Thyroid gland (tissue), 4 donors: ENCODE measurements around the gene AFF2. TPM values are rescaled to one million over a fixed set of nuclear protein-coding genes. Genes with fewer than 3 reads are reported as not detected.
"Not testable (repeated sequence)": the region's sequence is repeated elsewhere in the genome, so short reads cannot be mapped to it uniquely, and the experiment has no call there.

ENCODE experiments used
- DNase-seq, 2 donors: peaks; one replicate each; pipeline ENCODE4 v3.0.0-alpha.2; 2019
- H3K27ac ChIP-seq, 3 donors: fragments of 200-600 bp; sonication (generic); 1 replicate in 2 of 3; 2 replicates in 1 of 3; pipeline ENCODE4 v1.5.1; 2016 to 2019; ENCODE audit warnings: mild to moderate bottlenecking in 1 of 3, moderate library complexity in 1 of 3
- H3K27me3 ChIP-seq: fragments of 200-600 bp; sonication (generic); one replicate; pipeline ENCODE4 v1.5.1; 2019
- H3K36me3 ChIP-seq, 2 donors: fragments of 200-600 bp; sonication (generic); one replicate each; pipeline ENCODE4 v1.5.1; 2016 to 2019
- H3K4me1 ChIP-seq, 2 donors: fragments of 200-600 bp; sonication (generic); one replicate each; pipeline ENCODE4 v1.5.1; 2017 to 2019
- H3K4me3 ChIP-seq, 3 donors: fragments of 200-600 bp; sonication (generic); replicated peaks in 1 of 3; 1 replicate in 2 of 3; 2 replicates in 1 of 3; pipeline ENCODE4 v1.5.1; 2016; ENCODE audit warnings: mild to moderate bottlenecking in 1 of 3
- H3K9me3 ChIP-seq: fragments of 200-600 bp; sonication (generic); one replicate; pipeline ENCODE4 v1.5.1; 2017
- CTCF ChIP-seq, 6 experiments: fragments of 200-600 bp in 3 of 6; fragments of 450-650 bp in 3 of 6; sonication (generic) in 3 of 6; IDR thresholded peaks; one replicate each; pipeline ENCODE4 v1.5.1; 2016 to 2019; ENCODE audit warnings: antibody characterized with exemption in 6 of 6, mild to moderate bottlenecking in 2 of 6, inconsistent platforms in 1 of 6, moderate library complexity in 1 of 6
- POLR2A ChIP-seq, 2 donors: fragments of 450-650 bp; IDR thresholded peaks; one replicate each; pipeline ENCODE4 v1.6.1; 2017; ENCODE audit warnings: antibody characterized with exemption in 2 of 2, mild to moderate bottlenecking in 2 of 2, moderate library complexity in 1 of 2
- whole genome bisulfite sequencing, 2 donors: methylation state at CpG; one replicate each; pipeline ENCODE4 v1.1.5; 2017; 5-methylcytosine and 5-hydroxymethylcytosine counted together
- intact Hi-C: fragments of 100-400 bp; cut with DNase I; formaldehyde crosslinking; loops from one replicate; pipeline ENCODE4 v1.15.1; 2023
- total RNA-seq, 4 donors: library from RNA; depleted of rRNA; stranded (reverse); fragments of >200 nt; gene quantifications; one replicate each; pipeline ENCODE4 v1.2.3, GENCODE V29; 2016

AFF2 gene
- total RNA-seq, 4 donors from 2014 or later: 3.7 to 6.5 (median 4.4) TPM

GRCh38 chrX:148905400-148905799 is 405.0 kb downstream of the AFF2 start:
- no peaks in the 10 kb centered on the region for H3K4me1 ChIP-seq
- no peak for DNase-seq
- intact Hi-C loops: no loop called here
- 77 to 82% methylated on average over 4 to 5 of the region's 5 CpGs for WGBS, 2 donors
- H3K36me3 ChIP-seq: no peaks in the 10 kb centered on the region
- no peak overlapping the region for H3K4me3 ChIP-seq
- no peak for TF ChIP-seq POLR2A (IDR thresholded peaks at IDR 0.05)
- no peak for TF ChIP-seq CTCF (IDR thresholded peaks at IDR 0.05)
- H3K27me3 ChIP-seq: no peaks in the 10 kb centered on the region
- no peaks in the 10 kb centered on the region for H3K9me3 ChIP-seq
- no peak overlapping the region for H3K27ac ChIP-seq

- H3K27ac ChIP-seq, H3K27me3 ChIP-seq, H3K4me1 ChIP-seq, H3K36me3 ChIP-seq, H3K4me3 ChIP-seq, intact Hi-C loops, H3K9me3 ChIP-seq, DNase-seq: not testable (repeated sequence)
- WGBS, 2 donors: 92 to 94% methylated on average over 7 to 9 of the region's 11 CpGs
Measured at GRCh38 chrX:148906628-148907027, 406.2 kb downstream of the AFF2 start.

- Histone ChIP-seq H3K9me3 (no peaks in the 10 kb centered on the region), H3K27me3 (no peaks in the 10 kb centered on the region), H3K36me3 (no peaks in the 10 kb centered on the region), H3K27ac (no peak overlapping the region), H3K4me3 (no peak overlapping the region), H3K4me1 (no peaks in the 10 kb centered on the region)
- no peak for DNase-seq
- intact Hi-C loops: no loop called here
- no peak for TF ChIP-seq CTCF (IDR thresholded peaks at IDR 0.05)
- no peak for TF ChIP-seq POLR2A (IDR thresholded peaks at IDR 0.05)
Measured at GRCh38 chrX:148909758-148910157, 409.3 kb downstream of the AFF2 start.

- Histone ChIP-seq H3K27me3 (no peaks in the 10 kb centered on the region), H3K9me3 (no peaks in the 10 kb centered on the region), H3K27ac (no peak overlapping the region), H3K36me3 (no peaks in the 10 kb centered on the region), H3K4me1 (no peaks in the 10 kb centered on the region), H3K4me3 (no peak overlapping the region)
- TF ChIP-seq POLR2A (IDR thresholded peaks at IDR 0.05) (no peak), CTCF (IDR thresholded peaks at IDR 0.05) (no peak)
- 69 to 70% methylated on average over 3 of the region's 3 CpGs for WGBS, 2 donors
- intact Hi-C loops: no loop called here
- DNase-seq: no peak
Measured at GRCh38 chrX:148913971-148914370, 413.6 kb downstream of the AFF2 start.

GRCh38 chrX:148914783-148915182 is 414.4 kb downstream of the AFF2 start:
- Histone ChIP-seq H3K27ac (no peak overlapping the region), H3K4me1 (no peaks in the 10 kb centered on the region), H3K27me3 (no peaks in the 10 kb centered on the region), H3K36me3 (no peaks in the 10 kb centered on the region), H3K4me3 (no peak overlapping the region), H3K9me3 (no peaks in the 10 kb centered on the region)
- no peak for DNase-seq
- TF ChIP-seq POLR2A (IDR thresholded peaks at IDR 0.05) (no peak), CTCF (IDR thresholded peaks at IDR 0.05) (no peak)
- intact Hi-C loops: no loop called here
- 77 to 82% methylated on average over 3 of the region's 3 CpGs for WGBS, 2 donors

- Histone ChIP-seq H3K27me3 (no peaks in the 10 kb centered on the region), H3K4me1 (no peaks in the 10 kb centered on the region), H3K9me3 (no peaks in the 10 kb centered on the region), H3K27ac (no peak overlapping the region), H3K4me3 (no peak overlapping the region), H3K36me3 (no peaks in the 10 kb centered on the region)
- 73 to 81% methylated on average over 4 to 5 of the region's 5 CpGs for WGBS, 2 donors
- TF ChIP-seq CTCF (IDR thresholded peaks at IDR 0.05): no peak
- TF ChIP-seq POLR2A (IDR thresholded peaks at IDR 0.05): no peak
- intact Hi-C loops: no loop called here
- DNase-seq: no peak
Measured at GRCh38 chrX:148915474-148915873, 415.1 kb downstream of the AFF2 start.
